Omental fat pad (tissue), 4 donors: Measurements from ENCODE around the gene FZR1. TPM values are rescaled to one million over a fixed set of nuclear protein-coding genes. Genes with fewer than 3 reads are reported as not detected.
A peak's percentile ranks its signal among the peaks of the same experiment; 100 is the strongest.
"Not testable (repeated sequence)": the region's sequence is repeated elsewhere in the genome, so short reads cannot be mapped to it uniquely, and the experiment has no call there.

Source experiments
- ATAC-seq: fragments of 150-250 bp; one replicate; pipeline ENCODE4 v1.9.1; 2016; ENCODE audit warnings: mild to moderate bottlenecking, moderate library complexity; ENCODE audit not compliant: low FRiP score
- DNase-seq: peaks from one replicate; pipeline ENCODE4 v3.0.0-alpha.2; 2019; ENCODE audit warnings: low spot score
- CTCF ChIP-seq, 3 donors: fragments of 450-650 bp; IDR thresholded peaks; one replicate each; pipeline ENCODE4 v1.5.1; 2016 to 2017; ENCODE audit warnings: antibody characterized with exemption in 3 of 3, mild to moderate bottlenecking in 3 of 3, moderate library complexity in 2 of 3
- total RNA-seq, 4 donors: library from RNA; depleted of rRNA; stranded (reverse); fragments of >200 nt; gene quantifications; one replicate each; pipeline ENCODE4 v1.1.0, GENCODE V29; 2016

FZR1 gene
- total RNA-seq, 4 donors from 2014 or later: 10.0 to 33.1 (median 15.3) TPM

- no peak for DNase-seq
- no peak for TF ChIP-seq CTCF (IDR thresholded peaks at IDR 0.05)
Measured at GRCh38 chr19:3555653-3556422, 49.7 kb downstream of the FZR1 start.

GRCh38 chr19:3556423-3556977, 50.4 kb downstream of the FZR1 start:
- no peak for ATAC-seq
- no peak for DNase-seq
- no peak for TF ChIP-seq CTCF (IDR thresholded peaks at IDR 0.05)

More at GRCh38 chr19:3555653-3556422, 49.7 kb downstream of the FZR1 start:
- no peak for ATAC-seq

- no peak for TF ChIP-seq CTCF (IDR thresholded peaks at IDR 0.05)
- DNase-seq (no peak), ATAC-seq (peak; percentile 56)
Measured at GRCh38 chr19:3556978-3557460, 50.9 kb downstream of the FZR1 start.

- ATAC-seq (peak; percentile 97), DNase-seq (peak; percentile 66)
Measured at GRCh38 chr19:3557461-3558248, 51.5 kb downstream of the FZR1 start, which contains the start of gene MFSD12. Gene MFSD12 (minus strand): TSS chr19:3557586. CDS start chr19:3557403, 183 bp downstream.

GRCh38 chr19:3563709-3564524, 57.8 kb downstream of the FZR1 start:
- ATAC-seq (no peak), DNase-seq (no peak)
- TF ChIP-seq CTCF (IDR thresholded peaks at IDR 0.05): no peak

More at GRCh38 chr19:3557461-3558248, 51.5 kb downstream of the FZR1 start, which contains the start of gene MFSD12:
- TF ChIP-seq CTCF (IDR thresholded peaks at IDR 0.05): no peak

- DNase-seq (no peak), ATAC-seq (no peak)
- TF ChIP-seq CTCF (IDR thresholded peaks at IDR 0.05): no peak
Measured at GRCh38 chr19:3565139-3565538, 59.0 kb downstream of the FZR1 start.

- ATAC-seq, DNase-seq: not testable (repeated sequence)
Measured at GRCh38 chr19:3570042-3570441, 63.9 kb downstream of the FZR1 start.
